Measurements from ENCODE around the gene ABHD17A.

The ABHD17A gene

GRCh38 chr19:1864480-1865171 lies 20.7 kb downstream of the ABHD17A start:
- DNase-seq (ENCODE audit: low spot score) = peak; percentile 72

- DNase-seq (ENCODE audit: low spot score) = peak; percentile 90
Measured at GRCh38 chr19:1863638-1864479, 21.4 kb downstream of the ABHD17A start.

- DNase-seq (ENCODE audit: low spot score) = no peak
Measured at GRCh38 chr19:1863328-1863637, 22.0 kb downstream of the ABHD17A start, which contains the start of gene KLF16. TSS of gene KLF16 (minus strand) at chr19:1863579. CDS start at chr19:1863497, 82 bp downstream.

- DNase-seq (ENCODE audit: low spot score) = peak; percentile 26
Measured at GRCh38 chr19:1862424-1863327, 22.6 kb downstream of the ABHD17A start.

- peak; percentile 12 for DNase-seq (ENCODE audit: low spot score)
Measured at GRCh38 chr19:1862068-1862423, 23.2 kb downstream of the ABHD17A start.

- DNase-seq (ENCODE audit: low spot score) = peak; percentile 33
Measured at GRCh38 chr19:1861599-1862031, 23.7 kb downstream of the ABHD17A start.

GRCh38 chr19:1860821-1861598 lies 24.3 kb downstream of the ABHD17A start:
- no peak for DNase-seq (ENCODE audit: low spot score)

GRCh38 chr19:1860042-1860775 lies 25.1 kb downstream of the ABHD17A start:
- peak; percentile 87 for DNase-seq (ENCODE audit: low spot score)

- DNase-seq (ENCODE audit: low spot score) = peak; percentile 18
Measured at GRCh38 chr19:1859331-1859781, 25.9 kb downstream of the ABHD17A start.

GRCh38 chr19:1858412-1859081 lies 26.7 kb downstream of the ABHD17A start:
- no peak for DNase-seq (ENCODE audit: low spot score)

GRCh38 chr19:1857648-1858326 lies 27.5 kb downstream of the ABHD17A start:
- peak; percentile 30 for DNase-seq (ENCODE audit: low spot score)

- peak; percentile 75 for DNase-seq (ENCODE audit: low spot score)
Measured at GRCh38 chr19:1856698-1857603, 28.3 kb downstream of the ABHD17A start.

- DNase-seq (ENCODE audit: low spot score) = peak; percentile 11
Measured at GRCh38 chr19:1856345-1856697, 29.0 kb downstream of the ABHD17A start.

- DNase-seq (ENCODE audit: low spot score) = peak; percentile 16
Measured at GRCh38 chr19:1855828-1856255, 29.5 kb downstream of the ABHD17A start.

GRCh38 chr19:1855040-1855827 lies 30.1 kb downstream of the ABHD17A start:
- peak; percentile 81 for DNase-seq (ENCODE audit: low spot score)

GRCh38 chr19:1854542-1855039 lies 30.7 kb downstream of the ABHD17A start:
- no peak for DNase-seq (ENCODE audit: low spot score)

- DNase-seq (ENCODE audit: low spot score) = no peak
Measured at GRCh38 chr19:1854039-1854541, 31.2 kb downstream of the ABHD17A start.

Data from Ammon's horn (tissue), 1 donor.